Kidney tubule cell (primary cell): ENCODE results near the gene CD247.

Experiments used
- DNase-seq: peaks from one replicate; pipeline ENCODE4 v3.0.0-alpha.2; 2018; ENCODE audit warnings: low spot score

Gene CD247

DNA sequence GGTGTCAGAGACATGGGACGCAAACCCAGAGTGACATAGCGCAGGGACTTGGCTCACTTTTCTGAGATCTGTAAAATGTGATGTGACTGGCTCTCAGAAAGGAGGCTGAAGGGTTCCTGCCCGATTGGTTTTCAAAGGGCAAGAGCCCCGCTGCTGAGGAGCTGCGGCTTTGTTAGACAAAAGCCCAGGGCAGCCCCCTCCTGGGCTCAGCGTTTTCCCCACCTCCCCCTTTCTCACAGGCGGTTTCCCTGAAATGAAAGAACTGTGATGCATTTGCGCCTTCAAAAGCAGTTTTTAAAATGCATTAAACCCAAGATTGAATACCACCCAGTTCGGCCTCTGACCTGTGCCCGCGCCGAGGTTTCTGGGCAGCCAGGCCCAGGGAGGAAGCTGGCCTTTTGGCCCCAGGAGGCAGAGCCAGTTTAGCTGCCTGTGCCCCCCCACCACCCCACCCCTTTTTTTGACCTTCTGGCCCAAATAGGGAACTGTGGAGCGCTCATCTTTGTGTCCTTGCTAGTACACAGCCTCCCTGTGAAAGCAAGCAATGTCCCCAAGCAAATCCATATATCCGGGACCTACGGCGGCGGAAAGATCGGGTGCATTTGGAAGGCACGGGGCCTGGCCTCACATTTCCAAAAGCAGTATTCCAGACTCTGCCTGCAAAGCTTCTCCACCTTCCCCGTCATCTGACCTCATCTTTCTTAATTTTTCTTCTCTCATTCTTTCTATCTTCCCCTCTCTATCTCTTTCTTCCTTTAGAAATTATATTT is 28.6 kb downstream of the CD247 start:
- no peak for DNase-seq

DNA sequence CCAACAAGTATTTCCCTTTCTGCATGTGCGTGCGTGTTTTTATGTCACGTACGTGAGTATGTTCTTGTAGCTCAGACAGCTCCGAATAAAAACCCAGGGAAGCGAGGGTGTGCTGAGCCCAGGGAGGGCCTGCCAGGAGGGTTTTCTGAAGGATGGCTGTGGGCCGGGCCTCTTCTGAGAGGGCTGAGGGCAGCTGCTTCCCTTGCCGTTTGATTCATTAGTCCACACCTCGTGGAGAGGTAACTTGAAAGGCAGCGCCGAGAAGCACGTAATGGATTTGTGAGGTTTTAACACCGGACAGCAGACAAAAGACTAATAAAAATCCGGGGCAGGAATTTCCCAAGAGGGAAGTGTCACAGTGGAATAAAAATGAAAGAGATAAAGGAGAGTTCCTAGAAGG is 29.5 kb downstream of the CD247 start:
- no peak for DNase-seq

DNA sequence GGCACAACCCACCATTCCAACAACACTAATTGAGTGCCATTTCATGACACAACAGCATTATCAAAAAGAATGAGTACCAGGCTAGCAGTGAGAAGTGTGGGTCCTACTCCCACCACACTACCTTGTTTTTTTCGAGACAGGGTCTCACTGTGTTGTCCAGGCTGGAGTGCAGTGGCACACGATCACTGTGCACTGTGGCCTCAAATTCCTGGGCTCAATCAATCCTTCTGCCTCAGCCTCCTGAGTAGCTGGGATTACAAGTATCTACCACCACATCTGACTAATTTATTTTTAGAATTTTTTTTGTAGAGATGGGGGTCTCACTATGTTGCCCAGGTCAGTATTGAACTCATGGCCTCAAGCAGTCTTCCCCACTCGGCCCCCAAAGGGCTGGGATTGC is 30.7 kb downstream of the CD247 start:
- DNase-seq: no peak

DNA sequence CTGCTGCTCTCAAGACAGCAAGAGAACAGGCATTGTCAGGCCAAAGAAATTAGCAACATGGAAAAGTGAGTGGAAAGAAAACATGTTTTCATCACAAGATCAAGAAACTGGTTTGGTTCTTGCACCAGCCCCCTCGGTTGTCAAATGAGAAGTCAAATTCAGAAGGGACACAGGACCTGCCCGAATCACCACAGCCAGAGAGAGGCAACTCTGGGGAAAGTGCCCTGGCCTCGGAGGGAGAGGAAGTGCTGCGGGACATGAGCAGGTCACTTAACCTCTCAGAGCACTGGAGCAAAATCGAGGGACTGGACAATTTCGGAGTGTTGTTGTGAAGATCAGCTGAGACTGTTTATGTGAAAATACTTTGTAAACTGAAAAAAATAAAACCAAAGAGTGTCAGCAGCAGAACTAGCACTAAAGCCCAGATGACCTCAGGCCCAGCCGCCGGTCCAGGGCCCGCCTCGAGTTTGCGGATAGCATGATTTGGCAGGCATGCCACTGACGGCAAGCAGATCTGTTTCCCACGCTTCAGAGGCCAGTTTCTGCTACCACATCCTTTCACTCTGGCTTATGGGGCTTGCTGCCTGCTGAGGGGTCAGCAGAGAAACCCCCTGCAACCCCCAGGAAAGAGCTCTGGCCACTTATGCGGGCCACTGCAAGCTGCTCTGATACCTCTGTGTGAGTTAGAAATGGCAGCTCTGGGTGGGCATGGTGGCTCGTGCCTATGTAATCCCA is 32.1 kb downstream of the CD247 start:
- DNase-seq: no peak

DNA sequence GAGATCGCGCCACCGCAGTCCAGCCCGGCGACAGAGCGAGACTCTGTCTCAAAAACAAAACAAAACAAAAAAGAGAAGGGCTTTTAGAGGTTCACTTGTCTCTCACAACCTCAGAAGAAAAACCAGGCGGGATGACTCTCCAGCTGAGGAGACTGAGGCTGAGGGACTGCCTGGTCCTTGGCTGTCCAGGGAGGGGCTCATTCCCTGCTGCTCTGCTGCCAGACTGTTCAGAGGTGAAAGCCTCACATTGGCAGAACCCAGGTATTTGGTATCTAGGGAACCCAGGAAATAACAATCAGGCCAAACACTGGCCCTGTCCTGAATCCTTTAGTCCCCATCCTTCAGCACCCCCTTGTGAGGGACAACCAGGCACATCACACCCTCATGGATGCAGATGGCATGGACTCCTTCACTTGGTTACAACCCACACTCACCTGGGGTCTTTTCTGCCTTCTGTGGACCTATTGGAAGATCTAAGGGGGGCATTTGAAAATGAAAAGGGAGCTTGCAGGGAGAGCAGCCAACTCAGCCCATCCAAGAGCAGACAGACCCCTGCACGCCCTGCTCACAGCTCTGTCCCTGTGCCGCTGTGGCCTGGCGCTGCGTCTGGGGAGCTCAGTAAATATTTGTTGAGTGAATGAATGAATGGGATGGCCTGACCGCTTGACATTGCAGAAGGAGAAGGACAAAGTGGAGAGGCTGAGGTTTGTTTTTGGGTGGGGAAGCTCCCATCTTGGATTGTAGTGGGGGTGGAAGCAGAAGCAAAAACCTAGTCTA is 33.4 kb downstream of the CD247 start:
- no peak for DNase-seq

DNA sequence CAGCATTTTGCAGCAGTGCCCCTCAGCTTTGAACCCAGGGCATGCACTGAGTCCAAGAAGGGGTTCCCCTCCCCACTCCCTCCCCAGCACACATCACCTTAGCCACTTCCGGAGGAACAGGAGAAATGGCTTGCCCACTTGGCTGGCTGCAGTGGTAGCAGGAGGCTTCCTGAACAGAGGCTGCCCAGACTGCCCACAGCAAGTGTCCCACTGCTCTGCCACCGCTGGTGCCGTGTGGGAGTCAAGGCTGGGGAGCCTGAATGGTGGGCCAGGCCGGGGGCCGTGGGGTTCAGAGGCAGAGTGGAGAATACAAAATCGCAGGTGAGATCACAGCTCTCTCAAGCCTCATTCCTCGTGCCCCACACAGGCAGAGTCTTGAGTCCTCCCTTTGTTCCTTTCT is 34.5 kb downstream of the CD247 start:
- DNase-seq: no peak

DNA sequence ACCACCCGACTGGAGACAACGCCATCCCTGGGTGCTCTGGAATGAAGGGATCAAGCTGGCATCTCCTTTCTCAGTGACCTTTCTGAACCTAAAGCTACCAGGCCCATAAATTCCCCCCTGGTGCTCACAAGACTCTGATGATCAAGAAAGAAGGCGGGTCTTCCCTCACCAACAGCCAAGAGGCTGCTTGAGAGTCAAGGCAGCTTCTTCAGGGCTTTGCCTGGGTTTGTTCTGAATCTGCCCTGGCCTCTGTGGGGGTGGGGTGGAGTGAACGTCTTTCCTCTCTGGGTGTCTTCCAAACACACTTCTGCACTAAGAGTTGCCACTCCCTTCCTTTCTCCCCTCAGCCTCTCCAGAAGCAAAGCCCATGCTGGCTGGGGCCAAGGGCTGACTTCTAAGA is 36.1 kb downstream of the CD247 start:
- DNase-seq: no peak

DNA sequence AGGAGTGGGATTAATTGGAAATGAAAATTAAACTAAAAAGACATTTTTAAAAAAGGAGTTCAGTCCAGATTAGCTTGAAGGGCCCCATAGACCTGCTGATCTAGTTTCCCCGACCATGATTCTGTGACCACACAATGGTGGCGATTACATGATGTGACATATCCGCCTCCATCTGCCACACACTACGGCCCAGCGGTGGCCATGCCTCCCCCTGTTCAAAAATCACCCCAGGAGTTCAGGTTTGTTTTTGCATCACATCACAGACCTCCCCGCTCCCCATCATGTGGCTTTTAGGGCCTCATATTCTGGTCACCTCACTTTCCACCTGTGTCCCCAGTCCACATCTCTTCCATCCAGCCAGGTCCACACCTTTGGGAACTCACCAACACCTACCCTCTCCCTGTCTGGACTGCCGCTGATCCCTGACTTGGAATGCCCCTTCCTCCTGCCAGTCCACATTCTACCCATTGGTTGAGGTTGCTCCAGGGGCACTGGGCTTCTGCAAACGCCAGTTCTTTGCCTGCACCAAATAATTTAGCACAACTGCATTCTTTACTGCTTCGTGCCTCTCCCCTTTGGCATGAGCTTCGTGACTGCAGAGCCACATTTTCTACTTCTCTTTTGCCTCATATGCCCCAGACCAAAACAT is 38.9 kb downstream of the CD247 start:
- DNase-seq: no peak

DNA sequence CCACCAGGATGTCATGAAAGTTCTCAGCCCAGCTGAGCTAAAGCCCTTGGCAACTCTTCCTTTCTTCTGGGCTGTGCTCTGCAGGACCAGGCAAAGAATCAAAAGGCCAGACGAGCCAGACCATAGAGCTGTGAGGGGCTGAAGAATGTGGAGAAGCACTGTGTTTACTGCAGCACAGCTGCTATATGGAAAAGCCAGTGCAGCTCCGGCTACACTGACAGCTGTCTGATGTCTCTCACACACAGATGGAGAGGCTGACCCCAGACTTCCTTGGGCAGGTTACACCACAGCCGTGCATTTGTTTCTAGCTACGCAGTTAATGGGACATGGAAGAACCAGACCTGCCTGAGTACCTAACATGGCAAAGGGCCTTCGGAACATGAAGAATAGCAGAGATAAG is 40.3 kb downstream of the CD247 start:
- no peak for DNase-seq

DNA sequence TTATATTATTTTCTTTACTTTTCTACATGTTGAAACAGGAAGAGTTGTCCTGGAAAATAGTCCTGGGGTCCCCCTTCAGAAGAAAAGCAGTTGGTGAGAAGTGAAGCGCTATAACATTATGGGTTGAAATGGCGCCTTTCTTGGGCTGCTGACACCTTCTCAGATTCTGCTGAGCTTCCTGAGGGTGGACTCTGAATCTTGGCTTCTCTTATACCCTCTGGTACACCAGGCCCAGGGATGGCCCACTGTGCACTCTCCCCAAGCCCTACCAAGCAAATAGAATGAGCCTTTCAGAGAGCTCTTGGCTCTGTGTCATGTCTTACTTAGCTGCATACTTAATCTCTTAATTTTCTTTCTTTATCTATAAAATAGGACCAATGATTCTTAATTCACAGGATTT is 42.3 kb downstream of the CD247 start:
- no peak for DNase-seq

DNA sequence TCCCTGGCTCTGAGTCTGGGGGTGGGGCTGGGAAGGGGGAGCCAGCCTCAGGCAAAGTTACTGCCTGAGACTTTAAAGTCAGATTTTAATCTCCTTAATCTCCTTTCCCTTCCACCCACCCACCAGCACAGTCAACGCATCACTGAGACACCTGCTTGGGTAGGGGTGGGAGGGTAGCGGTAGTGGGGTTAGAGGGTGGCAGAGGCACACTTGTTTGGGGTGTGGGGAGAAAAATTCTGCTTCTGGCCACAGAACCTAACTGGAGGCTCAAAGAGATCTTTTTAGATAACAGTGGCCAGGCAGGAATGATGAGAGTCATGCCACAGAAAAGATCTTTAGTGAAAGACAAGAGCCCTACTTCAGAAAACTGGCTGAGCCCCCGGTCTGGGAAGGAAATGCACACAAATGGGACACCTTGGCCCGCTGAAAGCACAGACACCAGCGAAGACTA is 44.1 kb downstream of the CD247 start:
- no peak for DNase-seq

DNA sequence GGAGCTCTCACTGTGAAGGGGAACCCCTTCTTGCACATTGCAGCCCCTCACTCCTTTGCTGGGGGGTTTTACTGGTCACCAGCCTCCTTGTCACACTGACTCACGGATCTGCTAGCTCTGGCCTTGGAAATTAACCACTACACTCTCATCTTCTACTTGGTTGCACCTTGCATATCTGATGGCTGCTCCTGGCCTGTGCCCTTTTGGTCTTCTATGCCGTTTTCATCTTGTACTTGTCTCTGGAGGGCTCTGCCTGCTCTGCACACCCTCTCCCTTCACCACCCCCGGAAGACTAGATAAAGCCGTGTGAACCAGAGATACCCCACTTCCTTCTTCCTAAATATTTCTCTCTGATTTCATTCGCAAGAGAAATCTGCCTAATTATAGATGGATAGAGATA is 44.6 kb downstream of the CD247 start:
- DNase-seq: no peak

DNA sequence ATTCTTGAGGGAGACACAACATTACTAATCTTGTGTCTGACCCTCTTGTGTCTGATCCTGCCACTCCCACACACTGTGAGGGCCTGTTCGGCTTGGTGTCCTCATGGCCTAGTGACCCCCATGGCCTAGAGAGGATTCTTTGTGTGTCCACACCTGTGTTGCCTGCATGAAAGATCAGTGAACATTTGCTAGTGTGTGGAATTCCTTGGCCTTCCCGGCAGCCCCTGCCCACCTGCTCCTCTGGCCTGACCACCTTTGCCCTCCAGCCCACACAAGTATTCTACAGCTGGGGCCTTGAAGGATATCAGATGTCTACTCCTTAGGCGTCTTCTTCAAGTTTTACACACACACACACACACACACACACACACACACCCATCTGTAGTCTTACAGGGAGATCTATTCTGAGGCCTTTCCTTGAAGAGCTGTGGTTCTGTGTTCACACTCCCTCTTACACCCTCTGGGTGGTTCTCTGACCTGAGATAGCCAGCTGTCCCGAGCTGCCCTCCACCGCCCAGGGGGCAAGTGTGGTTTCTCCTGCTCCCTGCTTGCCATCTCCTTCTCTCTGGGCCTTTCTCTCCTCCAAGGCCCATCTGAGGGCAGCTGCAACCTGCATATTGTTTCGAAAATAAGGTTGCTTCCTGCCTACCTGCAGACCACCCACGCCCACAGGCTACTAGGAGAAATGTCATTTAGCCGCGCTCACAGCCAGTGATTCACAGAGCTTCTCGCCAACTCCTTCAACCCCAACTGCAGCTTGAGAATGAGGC is 45.4 kb downstream of the CD247 start:
- DNase-seq: no peak

DNA sequence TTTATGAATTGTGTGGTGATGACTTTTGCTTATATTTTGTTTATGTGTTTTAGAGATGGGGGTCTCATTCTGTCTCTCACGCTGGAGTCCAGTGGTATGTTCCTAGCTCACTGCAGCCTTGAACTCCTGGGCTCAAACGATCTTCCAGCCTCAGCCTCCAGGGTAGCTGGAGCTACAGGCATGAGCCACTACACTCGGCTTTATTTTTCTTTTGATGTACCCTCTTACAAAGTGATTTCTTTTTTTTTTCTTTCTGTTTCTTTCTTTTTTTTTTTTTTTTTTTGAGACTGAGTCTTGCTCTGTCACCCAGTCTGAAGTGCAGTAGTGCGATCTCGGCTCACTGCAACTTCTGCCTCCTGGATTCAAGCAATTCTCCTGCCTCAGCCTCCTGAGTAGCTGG is 46.8 kb downstream of the CD247 start:
- no peak for DNase-seq

DNA sequence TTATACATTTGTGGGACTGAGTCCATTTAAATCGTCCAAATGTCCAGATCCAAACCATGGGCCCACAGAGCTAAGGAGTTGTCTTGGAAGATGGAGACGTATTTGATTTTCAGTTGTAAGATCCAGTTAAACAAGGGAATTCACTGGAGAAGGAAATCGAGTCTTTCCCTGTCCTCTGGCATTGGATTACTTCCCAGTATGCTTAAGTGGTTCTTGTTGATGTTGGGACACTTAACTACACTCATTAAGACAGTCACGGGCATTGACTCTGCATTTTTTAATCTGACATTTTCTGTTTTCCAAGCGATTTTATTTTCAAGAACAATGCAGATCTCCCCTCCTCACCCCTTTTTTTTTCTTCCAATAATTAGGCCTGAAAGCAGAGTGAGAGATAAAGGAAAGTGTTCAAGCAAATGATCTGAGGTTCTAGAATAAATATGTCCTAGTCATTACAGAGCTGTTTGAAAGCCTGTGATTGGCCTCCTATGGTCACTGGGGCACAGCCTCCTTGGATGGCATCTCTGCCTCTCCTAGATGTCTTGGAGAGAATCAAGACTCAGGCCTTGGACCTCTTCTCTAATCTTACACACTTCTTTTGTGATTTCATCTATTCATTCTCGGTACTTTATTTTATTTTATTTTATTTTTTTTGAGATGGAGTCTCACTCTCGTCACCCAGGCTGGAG is 48.9 kb downstream of the CD247 start:
- no peak for DNase-seq

DNA sequence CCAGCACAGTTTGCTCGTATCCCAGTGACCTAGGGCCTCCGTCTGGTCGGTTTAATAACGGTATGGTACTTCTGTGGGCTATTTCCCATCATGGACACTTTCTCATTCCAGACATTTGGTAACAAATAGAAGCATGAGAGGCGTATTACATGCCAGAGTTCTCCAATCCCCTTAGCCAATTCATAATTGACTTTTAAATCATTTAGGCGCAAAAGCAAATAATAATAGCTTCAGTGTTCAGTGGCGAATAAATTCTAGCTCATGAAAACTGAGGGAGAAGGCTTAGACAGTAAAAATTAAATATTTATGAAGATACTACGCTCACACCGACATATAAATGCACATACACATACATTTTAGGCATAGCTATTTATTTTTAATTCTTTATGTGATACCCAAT is 50.6 kb downstream of the CD247 start:
- DNase-seq: no peak

DNA sequence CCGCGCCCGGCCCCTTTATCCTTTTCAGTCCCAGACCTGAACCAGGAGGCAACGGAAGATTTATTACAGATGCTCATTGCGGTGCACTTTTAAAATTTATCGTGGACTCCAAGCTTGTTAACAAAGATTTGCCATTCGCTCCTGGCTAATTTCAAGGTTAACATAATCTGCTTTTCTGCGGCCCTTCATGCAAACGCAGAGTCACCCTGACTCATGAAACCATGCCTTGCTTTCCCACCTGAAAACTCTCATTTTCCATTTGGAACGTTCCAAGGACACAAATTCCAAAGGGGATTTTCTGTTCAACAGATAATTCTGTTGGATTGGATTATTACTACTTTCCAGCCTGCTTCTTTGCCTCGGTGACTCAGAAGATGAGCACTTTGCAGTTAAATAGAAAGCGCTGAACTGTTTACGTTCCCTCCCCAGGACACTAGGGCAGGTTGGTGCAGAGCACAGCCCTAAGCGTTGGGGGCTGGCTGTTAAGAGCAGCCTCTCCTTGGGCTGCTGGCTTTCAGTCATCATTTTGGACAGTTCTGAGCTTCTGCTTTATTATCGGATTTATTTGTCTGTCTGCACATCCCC is 51.1 kb downstream of the CD247 start:
- DNase-seq: peak; percentile 4

DNA sequence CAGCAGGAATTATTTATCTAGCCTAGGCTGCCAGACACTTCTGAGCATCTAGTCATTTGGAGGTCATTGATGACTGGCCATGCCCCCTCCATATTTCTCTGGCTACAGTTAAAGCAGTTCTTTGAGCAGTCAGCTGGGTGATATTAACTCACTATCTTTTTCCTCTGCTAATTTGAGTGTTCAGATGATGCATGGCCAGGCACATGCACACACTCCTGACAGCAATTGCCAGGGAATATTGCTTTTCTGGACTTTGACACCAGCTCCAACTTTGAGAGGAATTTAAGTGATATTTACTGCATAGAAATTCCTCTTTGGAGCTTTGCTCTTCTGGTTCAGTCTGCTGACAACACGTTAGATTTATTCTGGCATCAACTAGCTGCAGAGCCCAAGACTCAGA is 52.6 kb downstream of the CD247 start:
- no peak for DNase-seq

DNA sequence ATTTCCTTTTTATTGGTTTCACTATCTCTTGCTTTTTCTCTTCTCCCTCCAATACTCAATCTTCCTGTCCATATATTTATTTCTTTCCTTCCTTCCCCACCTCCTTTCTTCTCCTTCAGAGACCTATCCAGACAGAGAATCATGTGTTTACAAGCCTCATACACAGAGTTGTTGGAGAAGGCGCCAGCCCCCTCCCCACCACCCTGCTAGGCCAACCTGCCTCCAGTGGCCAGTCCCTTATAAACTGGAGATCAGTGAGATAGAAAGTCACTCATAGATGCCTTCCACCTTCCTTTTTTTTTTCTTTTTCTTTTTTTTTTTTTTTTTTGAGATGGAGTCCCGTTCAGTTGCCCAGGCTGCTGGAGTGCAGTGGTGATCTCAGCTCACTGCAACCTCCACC is 53.3 kb downstream of the CD247 start:
- no peak for DNase-seq

DNA sequence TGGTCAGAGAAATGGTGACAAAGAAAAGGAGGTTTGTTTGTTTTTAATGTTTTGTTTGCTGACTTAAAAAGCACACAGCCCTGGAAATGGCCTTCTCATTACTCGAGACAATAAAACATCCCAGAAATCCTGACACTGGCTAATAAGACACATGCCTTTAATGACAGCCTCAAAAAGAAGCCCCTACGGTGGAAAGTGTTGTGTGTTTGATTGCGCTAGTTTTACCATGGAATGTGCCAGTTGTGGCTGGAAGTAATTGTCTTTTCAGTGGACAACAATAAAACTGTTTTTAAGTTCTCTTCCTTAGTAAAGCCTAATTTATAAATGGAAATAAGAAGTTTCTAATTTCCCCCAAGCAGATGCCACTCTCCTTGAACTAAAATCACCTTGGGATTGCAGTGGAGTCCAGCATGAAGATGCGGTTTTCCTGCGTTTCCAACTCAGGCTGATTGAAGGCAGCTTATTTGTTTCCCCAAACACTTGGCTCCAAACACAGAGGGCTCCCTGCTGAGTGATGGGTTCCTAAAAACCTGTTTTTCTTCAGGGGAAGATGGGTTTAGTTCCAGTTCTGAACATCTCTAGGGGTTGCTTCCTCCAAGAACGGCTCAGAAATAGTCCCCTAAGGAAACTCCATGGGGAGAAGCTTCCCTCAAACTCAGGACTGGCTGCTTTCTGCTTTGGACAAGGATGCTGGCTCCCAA is 54.3 kb downstream of the CD247 start:
- no peak for DNase-seq
